Coronary artery (tissue), 2 donors: ENCODE measurements around the gene NUTM2D.
"Not testable (repeated sequence)": the region's sequence is repeated elsewhere in the genome, so short reads cannot be mapped to it uniquely, and the experiment has no call there.

Experiments
- DNase-seq: peaks from one replicate; pipeline ENCODE4 v3.0.0-alpha.2; 2017; ENCODE audit warnings: low spot score
- H3K27ac ChIP-seq, 2 donors: fragments of 200-600 bp; sonication (generic); one replicate each; pipeline ENCODE4 v1.5.1; 2016 to 2019
- H3K4me3 ChIP-seq: fragments of 200-600 bp; sonication (generic); 2 replicates; pipeline ENCODE4 v1.5.1; 2016; ENCODE audit warnings: mild to moderate bottlenecking, moderate library complexity

The NUTM2D gene

GRCh38 chr10:87355110-87355509 lies 2.4 kb upstream of the NUTM2D start:
- H3K27ac ChIP-seq, H3K4me3 ChIP-seq, DNase-seq: not testable (repeated sequence)

GRCh38 chr10:87358159-87358558 lies 615 bp downstream of the NUTM2D start:
- not testable (repeated sequence) for DNase-seq, H3K27ac ChIP-seq, H3K4me3 ChIP-seq

GRCh38 chr10:87369514-87370112 lies 12.1 kb downstream of the NUTM2D start:
- not testable (repeated sequence) for H3K27ac ChIP-seq, H3K4me3 ChIP-seq, DNase-seq

DNA sequence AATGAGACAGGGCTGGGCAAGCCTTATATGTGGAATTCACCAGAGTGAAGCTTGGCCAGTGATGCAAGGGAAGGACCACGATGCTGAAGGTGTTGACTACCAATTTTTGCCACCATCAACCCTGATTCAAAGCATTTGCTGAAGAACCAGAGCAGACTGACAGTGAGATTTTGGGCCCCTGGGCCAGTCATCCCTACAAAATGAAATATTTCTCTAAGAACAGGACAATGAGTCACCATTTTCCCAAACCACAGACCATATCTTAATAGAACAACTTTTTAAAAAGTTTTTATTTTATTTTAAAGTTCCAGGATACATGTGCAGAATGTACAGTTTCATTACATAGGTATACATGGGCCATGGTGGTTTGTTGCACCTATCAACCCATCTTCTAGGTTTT lies 16.5 kb downstream of the NUTM2D start:
- not testable (repeated sequence) for H3K27ac ChIP-seq, H3K4me3 ChIP-seq, DNase-seq

GRCh38 chr10:87379115-87379514 lies 21.6 kb downstream of the NUTM2D start:
- DNase-seq = not testable (repeated sequence)

GRCh38 chr10:87383149-87383857 lies 25.8 kb downstream of the NUTM2D start:
- DNase-seq, H3K4me3 ChIP-seq, H3K27ac ChIP-seq: not testable (repeated sequence)

More at GRCh38 chr10:87379115-87379514, 21.6 kb downstream of the NUTM2D start:
- not testable (repeated sequence) for H3K27ac ChIP-seq, H3K4me3 ChIP-seq

DNA sequence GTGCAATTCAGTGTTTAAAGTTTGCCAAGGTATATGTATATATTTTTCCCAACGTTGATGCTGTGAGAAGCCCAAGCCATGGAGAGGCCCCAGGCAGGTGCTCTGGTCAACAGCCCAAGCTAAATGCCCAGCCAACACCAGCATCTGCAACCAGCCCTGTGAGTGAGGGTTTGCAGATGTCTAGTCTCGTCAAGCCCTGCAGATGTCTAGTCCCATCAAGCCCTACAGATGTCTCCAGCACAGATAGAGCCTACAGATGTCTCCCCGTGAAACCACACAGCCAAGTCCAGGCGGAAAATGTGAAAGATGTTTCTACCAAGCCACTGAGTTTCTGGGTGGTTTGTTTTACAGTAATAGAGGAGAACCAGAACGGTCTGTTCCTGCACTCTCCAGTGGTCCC lies 26.7 kb downstream of the NUTM2D start:
- not testable (repeated sequence) for H3K27ac ChIP-seq, DNase-seq, H3K4me3 ChIP-seq

DNA sequence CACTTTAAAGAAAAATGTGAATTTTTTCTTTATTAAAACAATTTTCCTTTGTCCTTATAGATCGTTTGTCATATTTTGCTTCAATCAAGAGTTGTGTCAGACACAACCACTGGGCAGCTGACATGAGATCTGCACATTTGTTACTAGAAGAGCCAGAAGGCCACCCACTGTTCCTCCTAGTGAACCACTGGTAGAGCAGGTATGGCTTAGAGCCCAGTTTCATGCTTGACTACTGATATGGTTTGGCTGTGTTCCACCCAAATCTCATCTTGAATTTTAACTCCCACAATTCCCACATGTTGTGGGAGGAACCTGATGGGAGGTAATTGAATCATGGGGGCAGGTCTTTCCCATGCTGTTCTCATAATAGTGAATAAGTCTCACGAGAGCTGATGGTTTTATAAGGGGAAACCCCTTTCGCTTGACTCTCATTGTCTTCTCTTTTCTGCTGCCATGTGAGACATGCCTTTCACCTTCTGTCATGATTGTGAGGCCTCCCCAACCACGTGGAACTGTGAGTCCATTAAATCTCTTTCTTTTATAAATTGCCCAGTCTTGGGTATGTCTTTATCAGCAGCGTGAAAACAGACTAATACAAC lies 28.3 kb downstream of the NUTM2D start:
- not testable (repeated sequence) for H3K4me3 ChIP-seq, H3K27ac ChIP-seq, DNase-seq

DNA sequence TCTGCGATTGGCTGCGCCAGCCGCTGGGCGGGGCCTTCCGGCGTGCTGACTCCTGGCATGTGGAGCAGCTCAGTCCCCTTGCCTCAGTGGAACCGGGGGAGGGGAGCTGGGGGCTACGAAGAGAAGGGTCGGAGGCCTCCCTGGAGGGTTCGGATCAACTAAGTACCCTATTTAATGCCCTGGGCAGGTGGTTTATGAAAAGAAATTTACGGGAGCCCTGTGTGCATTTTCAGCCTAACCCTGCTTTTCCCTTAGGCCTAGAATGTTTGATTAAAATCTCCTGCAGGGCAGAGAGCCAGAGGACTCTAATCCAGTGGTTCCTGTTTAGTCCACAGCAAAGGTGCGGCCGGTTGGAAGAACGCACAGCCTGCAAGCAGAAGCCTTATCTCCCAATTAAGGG lies 33.8 kb downstream of the NUTM2D start:
- H3K4me3 ChIP-seq, H3K27ac ChIP-seq, DNase-seq: not testable (repeated sequence)

- H3K4me3 ChIP-seq, DNase-seq, H3K27ac ChIP-seq: not testable (repeated sequence)
These were observed 38.7 kb downstream of the NUTM2D start for GRCh38 chr10:87396206-87396605.

- H3K27ac ChIP-seq, DNase-seq, H3K4me3 ChIP-seq: not testable (repeated sequence)
These were observed 40.9 kb downstream of the NUTM2D start for GRCh38 chr10:87398436-87398835.

GRCh38 chr10:87407516-87408467 lies 50.2 kb downstream of the NUTM2D start:
- H3K27ac ChIP-seq, DNase-seq: not testable (repeated sequence)
- peak overlapping the region; percentile 40 for H3K4me3 ChIP-seq

DNA sequence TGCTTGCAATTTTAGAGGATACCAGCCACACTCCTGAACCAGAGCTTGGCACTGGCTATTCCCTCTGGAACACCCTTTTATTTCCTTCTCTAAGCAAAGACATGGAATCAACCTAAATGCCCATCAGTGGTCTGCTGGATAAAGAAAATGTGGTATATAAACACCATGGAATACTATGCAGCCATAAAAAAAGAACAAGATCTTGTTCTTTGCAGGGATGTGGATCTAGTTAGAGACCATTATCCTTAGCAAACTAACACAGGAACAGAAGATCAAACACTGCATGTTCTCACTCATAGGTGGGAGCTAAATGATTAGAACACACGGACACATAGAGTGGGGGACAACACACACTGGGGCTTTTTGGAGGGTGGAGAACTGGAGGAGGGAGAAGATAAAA lies 56.4 kb downstream of the NUTM2D start:
- H3K4me3 ChIP-seq, DNase-seq, H3K27ac ChIP-seq: not testable (repeated sequence)
